Aorta (tissue), 5 donors: Measurements from ENCODE around the gene ERAP2. TPM values are rescaled to one million over a fixed set of nuclear protein-coding genes. Genes with fewer than 3 reads are reported as not detected.

Experiments used
- ATAC-seq: fragments of 200-7000 bp; cut with Tn5 transposase; one replicate; pipeline ENCODE4 v1.9.1; 2022; ENCODE audit warnings: moderate library complexity; ENCODE audit not compliant: low FRiP score
- DNase-seq, 2 donors: peaks; one replicate each; pipeline ENCODE4 v3.0.0-alpha.2; 2020
- H3K27ac ChIP-seq, 2 donors: one replicate each; pipeline ENCODE4 v1.5.1; 2013; ENCODE audit warnings: low read length in 2 of 2, mild to moderate bottlenecking in 2 of 2, moderate library complexity in 2 of 2, control low read depth in 1 of 2, inconsistent platforms in 1 of 2, low read depth in 1 of 2
- H3K27me3 ChIP-seq, 2 donors: one replicate each; pipeline ENCODE4 v1.6.1; 2013; ENCODE audit warnings: control low read depth in 1 of 2, low read length in 1 of 2, mild to moderate bottlenecking in 1 of 2, moderate library complexity in 1 of 2; ENCODE audit not compliant: insufficient read depth in 2 of 2, control insufficient read depth in 1 of 2
- H3K36me3 ChIP-seq, 2 donors: one replicate each; pipeline ENCODE4 v1.6.1; 2013; ENCODE audit warnings: control low read depth in 1 of 2, low read length in 1 of 2, mild to moderate bottlenecking in 1 of 2; ENCODE audit not compliant: insufficient read depth in 2 of 2, control insufficient read depth in 1 of 2
- H3K4me1 ChIP-seq, 2 donors: one replicate each; pipeline ENCODE4 v1.6.1; 2013; ENCODE audit warnings: low read length in 2 of 2, control low read depth in 1 of 2, mild to moderate bottlenecking in 1 of 2, moderate library complexity in 1 of 2; ENCODE audit not compliant: insufficient read depth in 2 of 2, control insufficient read depth in 1 of 2
- H3K4me3 ChIP-seq, 2 donors: one replicate each; pipeline ENCODE4 v1.5.1; 2013; ENCODE audit warnings: low read length in 2 of 2, control low read depth in 1 of 2, mild to moderate bottlenecking in 1 of 2
- H3K9me3 ChIP-seq: one replicate; pipeline ENCODE4 v1.6.1; 2013; ENCODE audit warnings: mild to moderate bottlenecking, low read length; ENCODE audit not compliant: control insufficient read depth
- WGBS, 2 donors: extraction: QIAGEN DNeasy Blood & Tissue Kit; methylation state at CpG; one replicate each; pipeline ENCODE4 v1.1.7; 2013; 5-methylcytosine and 5-hydroxymethylcytosine counted together
- intact Hi-C, 2 donors: fragments of 100-400 bp; cut with DNase I; formaldehyde crosslinking; loops; one replicate each; pipeline versions ENCODE4 v1.14.2 to v1.15.0; 2022
- polyA plus RNA-seq, 2 donors: library from polyadenylated mRNA; stranded (reverse); fragments of 200-250 nt; gene quantifications; one replicate each; pipeline ENCODE4 v1.2.3, GENCODE V29; 2013
- total RNA-seq, 2 donors: library from RNA; stranded (reverse); fragmentation: NEBNext Ultra II Directional; extraction: Animal tissue kit (Norgen Biotek cat#: 25700); gene quantifications; one replicate each; pipeline ENCODE4 v1.2.1, GENCODE V29; 2021
- donor health status: healthy with polysubstance abuse.
- donor health status: Bipolar disorder and iron deficiency.
- donor health status: DM: no; HTN: no; CAD: no.
- donor health status: DM: no; HTN: no; CAD: no.
- donor health status: DM: yes; HTN: yes; CAD: no.

Gene ERAP2
- total and polyA plus RNA-seq, 4 donors = 0.63 to 24.2 (median 5.9) TPM

DNA sequence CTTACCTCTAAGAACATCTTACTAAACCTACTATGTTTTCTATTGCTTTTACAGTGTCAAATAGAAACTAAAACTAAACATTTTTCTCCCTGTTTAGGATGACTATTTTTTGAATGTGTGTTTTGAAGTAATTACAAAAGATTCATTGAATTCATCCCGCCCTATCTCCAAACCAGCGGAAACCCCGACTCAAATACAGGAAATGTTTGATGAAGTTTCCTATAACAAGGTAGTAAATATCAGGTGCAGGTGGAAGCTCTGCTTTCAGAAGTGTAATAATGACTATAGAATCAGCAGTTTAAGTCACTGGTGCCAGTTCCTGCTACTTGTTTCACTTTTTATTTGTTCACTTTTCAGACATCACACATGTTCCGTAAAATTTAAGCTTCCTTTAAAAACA lies 20.0 kb downstream of the ERAP2 start:
- intact Hi-C loops = no loop called here
- H3K9me3 ChIP-seq = no peaks in the 10 kb centered on the region
- no peak overlapping the region for H3K4me3 ChIP-seq
- WGBS, 2 donors = 80 to 91% methylated on average over 4 of the region's 4 CpGs
- ATAC-seq (no peak), DNase-seq (no peak)
- H3K4me1 ChIP-seq = no peaks in the 10 kb centered on the region
- H3K27ac ChIP-seq = no peak overlapping the region
- H3K36me3 ChIP-seq = no peaks in the 10 kb centered on the region
- no peaks in the 10 kb centered on the region for H3K27me3 ChIP-seq

DNA sequence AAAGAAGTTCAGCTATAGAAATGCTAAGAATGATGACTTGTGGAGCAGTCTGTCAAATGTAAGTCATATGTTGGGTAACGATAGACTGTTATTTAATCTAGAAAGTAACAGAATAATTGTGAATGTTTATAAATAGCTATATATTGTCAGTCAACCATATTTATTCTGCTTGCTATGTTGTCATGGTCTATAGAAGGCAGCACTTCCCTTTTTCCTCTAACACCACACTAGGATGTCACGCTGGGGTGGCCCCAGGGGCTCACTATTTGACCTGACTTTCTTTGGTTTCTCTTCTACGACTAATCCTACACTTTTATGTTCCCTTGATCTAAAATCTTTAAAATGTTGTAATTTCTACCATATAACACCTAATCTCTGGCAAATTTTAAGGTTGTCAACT lies 20.5 kb downstream of the ERAP2 start:
- Histone ChIP-seq H3K27ac (no peak overlapping the region), H3K27me3 (no peaks in the 10 kb centered on the region), H3K4me3 (no peak overlapping the region), H3K9me3 (no peaks in the 10 kb centered on the region), H3K36me3 (no peaks in the 10 kb centered on the region), H3K4me1 (no peaks in the 10 kb centered on the region)
- DNase-seq (peak in 1 of 2 donors; percentile 56), ATAC-seq (no peak)
- WGBS, 2 donors = 57 to 61% methylated on average over 3 of the region's 3 CpGs
- intact Hi-C loops = no loop called here

DNA sequence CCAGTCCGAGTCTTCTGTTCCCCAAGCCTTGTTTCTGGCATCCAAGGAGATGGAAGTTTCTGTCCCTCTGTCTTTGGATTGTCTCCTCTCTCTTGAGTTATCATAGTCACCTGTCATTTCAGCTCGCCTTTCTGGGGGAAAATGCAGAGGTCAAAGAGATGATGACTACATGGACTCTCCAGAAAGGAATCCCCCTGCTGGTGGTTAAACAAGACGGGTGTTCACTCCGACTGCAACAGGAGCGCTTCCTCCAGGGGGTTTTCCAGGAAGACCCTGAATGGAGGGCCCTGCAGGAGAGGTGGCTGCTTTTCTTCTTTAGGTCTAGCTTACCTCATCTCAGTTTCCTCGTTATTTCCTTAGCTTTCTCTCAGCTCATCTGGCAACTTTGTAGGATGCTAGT lies 25.1 kb downstream of the ERAP2 start:
- intact Hi-C loops = no loop called here
- H3K27ac ChIP-seq = no peak overlapping the region
- H3K36me3 ChIP-seq = no peaks in the 10 kb centered on the region

DNA sequence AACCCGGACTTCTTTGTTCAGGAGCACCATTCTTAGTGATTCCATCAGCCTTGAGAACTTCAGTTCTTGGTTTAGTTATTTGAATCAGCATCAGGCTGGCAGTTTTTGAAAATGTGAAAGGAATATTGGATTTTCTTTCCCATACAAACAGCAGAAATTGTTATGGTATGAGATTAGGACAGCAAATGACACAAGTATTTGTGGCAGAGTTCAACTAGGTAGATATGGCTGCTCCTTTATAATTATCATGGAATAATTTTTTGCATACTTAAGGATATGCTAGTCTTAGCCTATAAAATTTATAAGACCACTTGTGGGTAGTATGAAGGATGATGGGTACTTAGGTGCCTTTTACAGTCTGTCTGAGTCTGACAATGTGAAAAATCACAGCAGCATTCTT lies 25.5 kb downstream of the ERAP2 start:
- intact Hi-C loops = no loop called here
- no peak overlapping the region for H3K27ac ChIP-seq
- H3K4me3 ChIP-seq = no peak overlapping the region
- H3K4me1 ChIP-seq = no peaks in the 10 kb centered on the region
- no peak for ATAC-seq
- no peaks in the 10 kb centered on the region for H3K9me3 ChIP-seq
- 98 to 100% methylated on average over 1 of the region's 1 CpG for WGBS, 2 donors
- DNase-seq = no peak
- no peaks in the 10 kb centered on the region for H3K27me3 ChIP-seq
- H3K36me3 ChIP-seq = no peaks in the 10 kb centered on the region

More for the DNA sequence above, 25.1 kb downstream of the ERAP2 start:
- no peaks in the 10 kb centered on the region for H3K4me1 ChIP-seq
- 96% methylated on average over 6 of the region's 6 CpGs for WGBS, 2 donors
- no peaks in the 10 kb centered on the region for H3K9me3 ChIP-seq
- no peak overlapping the region for H3K4me3 ChIP-seq
- ATAC-seq (no peak), DNase-seq (no peak)
- H3K27me3 ChIP-seq = no peaks in the 10 kb centered on the region

DNA sequence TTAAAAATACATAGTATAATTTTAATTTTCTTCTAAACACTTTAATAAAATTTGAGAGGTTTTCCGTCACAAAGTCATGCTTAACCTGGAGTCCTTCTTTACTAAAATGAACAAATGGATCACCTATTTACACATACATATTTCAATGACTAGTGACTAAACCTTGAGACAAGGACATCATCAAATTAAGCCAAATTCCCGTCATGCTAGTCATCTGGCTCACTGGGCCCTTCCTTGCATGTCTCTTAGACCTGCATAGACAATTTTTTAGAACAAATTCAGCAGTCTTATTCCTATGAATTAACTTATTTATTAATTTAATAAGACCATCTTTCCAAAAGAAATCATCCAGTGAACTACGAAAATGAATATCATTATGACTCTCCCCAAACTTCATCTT lies 26.6 kb downstream of the ERAP2 start:
- Histone ChIP-seq H3K27me3 (no peaks in the 10 kb centered on the region), H3K27ac (no peak overlapping the region), H3K4me1 (no peaks in the 10 kb centered on the region), H3K36me3 (no peaks in the 10 kb centered on the region), H3K4me3 (no peak overlapping the region), H3K9me3 (no peaks in the 10 kb centered on the region)
- intact Hi-C loops = no loop called here
- DNase-seq (no peak), ATAC-seq (no peak)
- 96% methylated on average over 3 of the region's 3 CpGs for WGBS, 2 donors

DNA sequence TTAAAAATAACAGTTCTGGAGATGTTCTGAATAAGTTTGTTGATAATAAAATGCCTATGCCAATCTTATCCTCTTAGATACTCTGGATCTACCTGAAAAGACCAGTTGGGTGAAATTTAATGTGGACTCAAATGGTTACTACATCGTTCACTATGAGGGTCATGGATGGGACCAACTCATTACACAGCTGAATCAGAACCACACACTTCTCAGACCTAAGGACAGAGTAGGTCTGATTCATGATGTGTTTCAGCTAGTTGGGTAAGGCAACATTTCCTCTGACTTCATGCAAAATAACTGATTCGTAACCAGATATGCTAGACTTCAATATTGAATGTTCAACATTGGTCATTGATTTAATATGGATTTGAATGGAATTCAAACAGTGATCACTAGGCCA lies 27.0 kb downstream of the ERAP2 start:
- no peaks in the 10 kb centered on the region for H3K4me1 ChIP-seq
- H3K4me3 ChIP-seq = no peak overlapping the region
- WGBS, 2 donors = 97 to 98% methylated on average over 2 of the region's 2 CpGs
- intact Hi-C loops = no loop called here
- no peak overlapping the region for H3K27ac ChIP-seq
- H3K9me3 ChIP-seq = no peaks in the 10 kb centered on the region
- H3K27me3 ChIP-seq = no peaks in the 10 kb centered on the region
- ATAC-seq = no peak
- DNase-seq = no peak
- no peaks in the 10 kb centered on the region for H3K36me3 ChIP-seq

DNA sequence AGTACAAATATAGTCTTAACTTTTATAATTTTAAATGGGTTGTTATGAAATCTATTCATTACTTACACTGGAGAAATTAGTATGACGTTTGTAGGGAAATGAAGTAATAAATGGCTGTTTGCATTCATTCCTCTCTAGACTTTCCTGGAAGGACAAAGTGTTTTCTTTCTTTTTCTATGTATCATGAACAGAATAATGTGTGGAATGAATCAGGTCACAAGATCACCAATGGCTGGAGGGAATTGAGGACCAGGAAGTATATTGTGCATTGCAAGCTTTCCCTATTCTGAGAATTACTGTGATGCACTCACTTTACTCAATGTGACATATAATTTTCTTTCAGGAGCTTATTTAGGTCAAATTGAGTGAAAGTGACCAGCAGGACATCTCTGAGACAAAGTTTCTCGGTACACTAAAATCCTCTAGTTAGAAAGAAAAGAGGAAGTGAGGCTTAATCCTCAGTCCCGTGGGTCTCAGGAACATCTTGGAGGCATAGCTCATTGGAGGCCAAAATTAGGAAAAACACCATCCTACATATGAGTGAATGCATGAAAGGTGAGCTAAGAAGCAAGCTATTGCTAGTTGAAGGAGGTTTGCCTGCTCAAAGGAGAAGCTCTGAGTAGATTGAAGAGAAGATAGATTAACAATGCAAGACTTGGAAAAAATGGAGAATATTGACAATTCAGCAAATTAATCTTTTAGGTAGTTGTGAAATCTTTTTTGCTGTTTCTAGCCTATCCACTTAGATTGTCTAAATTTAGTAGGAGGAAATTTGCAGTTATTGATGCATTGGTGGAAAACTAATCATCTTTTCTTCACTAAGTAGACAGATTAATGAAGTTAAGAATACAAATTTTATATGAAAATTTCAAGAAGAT lies 28.0 kb downstream of the ERAP2 start:
- Histone ChIP-seq H3K9me3 (no peaks in the 10 kb centered on the region), H3K36me3 (no peaks in the 10 kb centered on the region), H3K27me3 (no peaks in the 10 kb centered on the region), H3K4me1 (no peaks in the 10 kb centered on the region), H3K27ac (no peak overlapping the region), H3K4me3 (no peak overlapping the region)
- ATAC-seq = no peak
- WGBS, 2 donors = 68 to 71% methylated on average over 3 of the region's 3 CpGs
- no peak for DNase-seq
- intact Hi-C loops = no loop called here

DNA sequence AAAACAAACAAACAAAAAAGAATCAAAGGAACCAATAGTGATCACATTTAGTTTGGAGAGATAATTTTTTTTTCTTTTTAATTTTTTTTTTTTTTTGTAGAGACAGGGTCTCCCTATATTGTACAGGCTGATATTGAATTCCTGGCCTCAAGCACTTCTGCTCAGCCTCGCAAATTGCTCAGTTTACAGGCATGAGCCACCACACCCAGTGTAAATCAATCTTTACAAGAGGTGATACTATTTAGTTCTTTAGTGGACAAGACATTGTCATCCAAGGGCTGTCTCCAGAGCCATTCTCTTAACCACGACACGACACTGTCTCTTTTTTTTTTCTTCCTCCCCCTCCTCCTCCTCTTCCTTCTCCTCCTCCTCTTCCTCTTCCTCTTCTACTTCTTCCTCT lies 29.6 kb downstream of the ERAP2 start:
- Histone ChIP-seq H3K9me3 (no peaks in the 10 kb centered on the region), H3K4me3 (no peak overlapping the region), H3K4me1 (no peaks in the 10 kb centered on the region), H3K27me3 (no peaks in the 10 kb centered on the region), H3K36me3 (no peaks in the 10 kb centered on the region), H3K27ac (no peak overlapping the region)
- intact Hi-C loops = no loop called here
- 96 to 99% methylated on average over 3 of the region's 3 CpGs for WGBS, 2 donors
- DNase-seq (no peak), ATAC-seq (no peak)

DNA sequence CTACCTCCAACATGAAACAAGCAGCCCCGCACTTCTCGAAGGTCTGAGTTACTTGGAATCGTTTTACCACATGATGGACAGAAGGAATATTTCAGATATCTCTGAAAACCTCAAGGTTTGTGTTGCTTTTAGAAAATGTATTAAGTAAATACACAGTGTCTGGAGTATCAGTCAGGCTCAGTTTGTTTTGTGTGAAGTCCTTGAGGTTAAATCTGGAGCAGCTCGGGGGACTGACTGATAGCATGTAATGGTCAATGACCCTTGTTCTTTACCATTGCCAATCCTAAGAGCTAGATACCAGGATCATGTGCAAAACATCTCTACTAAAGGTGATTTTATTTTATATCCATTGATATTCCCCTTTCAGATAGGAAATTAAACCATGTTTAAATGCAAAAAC lies 32.7 kb downstream of the ERAP2 start:
- intact Hi-C loops = no loop called here
- no peaks in the 10 kb centered on the region for H3K27me3 ChIP-seq
- ATAC-seq (no peak), DNase-seq (no peak)
- H3K4me1 ChIP-seq = no peaks in the 10 kb centered on the region
- no peak overlapping the region for H3K4me3 ChIP-seq
- no peak overlapping the region for H3K27ac ChIP-seq
- WGBS, 2 donors = 75 to 79% methylated on average over 4 of the region's 4 CpGs
- no peaks in the 10 kb centered on the region for H3K36me3 ChIP-seq
- H3K9me3 ChIP-seq = no peaks in the 10 kb centered on the region
